OCI-LY3 (cell line): ENCODE measurements around the gene KCNK13.

ENCODE experiments used
- EZH2phosphoT487 ChIP-seq: fragments of 200-600 bp; shearing (Covaris generic); IDR thresholded peaks from 2 replicates; pipeline ENCODE4 v1.6.1; 2018; ENCODE audit warnings: antibody characterized with exemption, mixed run types, low read depth
- TF ChIP-seq, protein P1 (sequence below): fragments of 200-600, 300-600 bp; sonication (generic); IDR thresholded peaks from 2 replicates; pipeline ENCODE4 v1.5.1; 2014; ENCODE audit warnings: antibody characterized with exemption, low read length, low read depth

- TF ChIP-seq, protein P1, sequence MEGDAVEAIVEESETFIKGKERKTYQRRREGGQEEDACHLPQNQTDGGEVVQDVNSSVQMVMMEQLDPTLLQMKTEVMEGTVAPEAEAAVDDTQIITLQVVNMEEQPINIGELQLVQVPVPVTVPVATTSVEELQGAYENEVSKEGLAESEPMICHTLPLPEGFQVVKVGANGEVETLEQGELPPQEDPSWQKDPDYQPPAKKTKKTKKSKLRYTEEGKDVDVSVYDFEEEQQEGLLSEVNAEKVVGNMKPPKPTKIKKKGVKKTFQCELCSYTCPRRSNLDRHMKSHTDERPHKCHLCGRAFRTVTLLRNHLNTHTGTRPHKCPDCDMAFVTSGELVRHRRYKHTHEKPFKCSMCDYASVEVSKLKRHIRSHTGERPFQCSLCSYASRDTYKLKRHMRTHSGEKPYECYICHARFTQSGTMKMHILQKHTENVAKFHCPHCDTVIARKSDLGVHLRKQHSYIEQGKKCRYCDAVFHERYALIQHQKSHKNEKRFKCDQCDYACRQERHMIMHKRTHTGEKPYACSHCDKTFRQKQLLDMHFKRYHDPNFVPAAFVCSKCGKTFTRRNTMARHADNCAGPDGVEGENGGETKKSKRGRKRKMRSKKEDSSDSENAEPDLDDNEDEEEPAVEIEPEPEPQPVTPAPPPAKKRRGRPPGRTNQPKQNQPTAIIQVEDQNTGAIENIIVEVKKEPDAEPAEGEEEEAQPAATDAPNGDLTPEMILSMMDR, result no peak
- TF ChIP-seq EZH2phosphoT487, result no peak
Measured at GRCh38 chr14:90049390-90049789, 12.4 kb upstream of the KCNK13 start.
